Measurements from ENCODE around the gene KCNG2. TPM values are rescaled to one million over a fixed set of nuclear protein-coding genes. Genes with fewer than 3 reads are reported as not detected.

Gene KCNG2
- total RNA-seq, 2 experiments from 2014 or later: not detected

GRCh38 chr18:79815657-79816056, 17.9 kb downstream of the KCNG2 start:
- Histone ChIP-seq H3K9me3 (ENCODE audit: control insufficient read depth in 1 of 2, insufficient read depth in 1 of 2, low read length in 2 of 2) (peaks cover 0 to 7% of the 10 kb centered on the region in 2 experiments), H3K27ac (ENCODE audit: low read depth in 1 of 2, low read length in 2 of 2) (no peak overlapping the region), H3K4me3 (ENCODE audit: low read length) (no peak overlapping the region), H3K4me1 (ENCODE audit: insufficient read depth, low read length) (peaks cover 9% of the 10 kb centered on the region), H3K27me3 (ENCODE audit: control insufficient read depth in 1 of 2, insufficient read depth in 2 of 2, low read length in 2 of 2) (no peaks in the 10 kb centered on the region), H3K36me3 (ENCODE audit: insufficient read depth, low read length) (no peaks in the 10 kb centered on the region)
- POLR2A ChIA-PET: no interaction called here
- TF ChIP-seq CTCF (IDR thresholded peaks at IDR 0.05): no peak
- no peak for ATAC-seq (ENCODE audit: poor library complexity)
- CTCF ChIA-PET: no interaction called here
- DNase-seq: no peak
- Mint-ChIP-seq H3K9me3 (no peaks in the 10 kb centered on the region), H3K4me1 (ENCODE audit: low read depth) (peaks cover 7% of the 10 kb centered on the region), H3K4me3 (no peak overlapping the region), H3K36me3 (ENCODE audit: low read depth) (no peaks in the 10 kb centered on the region), H3K27ac (no peak overlapping the region), H3K27me3 (peaks cover 20% of the 10 kb centered on the region)
- intact Hi-C loops (cut with DNase I, micrococcal nuclease): no loop called here

DNA sequence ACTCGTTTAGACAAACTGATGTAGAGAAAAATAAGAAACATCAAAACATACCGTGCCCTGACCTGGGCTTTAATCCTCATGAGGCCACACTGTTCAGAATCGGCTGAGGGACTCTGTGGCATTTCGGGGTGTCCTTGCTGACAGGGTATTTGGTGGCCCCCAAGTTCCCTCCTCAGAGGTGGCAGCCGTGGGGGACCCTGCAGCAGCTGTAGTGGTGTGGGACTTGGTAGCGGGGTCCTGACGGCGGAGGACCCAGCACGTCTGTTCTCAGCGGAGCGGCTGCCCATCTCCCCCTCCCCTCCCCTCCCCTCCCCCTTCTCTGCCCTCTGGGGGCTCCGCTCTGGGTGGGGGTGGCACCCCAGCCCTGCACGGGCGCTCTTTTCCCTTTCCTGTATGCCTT, 18.4 kb downstream of the KCNG2 start:
- Histone ChIP-seq H3K4me1 (ENCODE audit: insufficient read depth, low read length) (peaks cover 9% of the 10 kb centered on the region), H3K9me3 (ENCODE audit: control insufficient read depth in 1 of 2, insufficient read depth in 1 of 2, low read length in 2 of 2) (peaks cover 0 to 7% of the 10 kb centered on the region in 2 experiments), H3K27me3 (ENCODE audit: control insufficient read depth in 1 of 2, insufficient read depth in 2 of 2, low read length in 2 of 2) (no peaks in the 10 kb centered on the region), H3K27ac (ENCODE audit: low read depth in 1 of 2, low read length in 2 of 2) (no peak overlapping the region), H3K36me3 (ENCODE audit: insufficient read depth, low read length) (no peaks in the 10 kb centered on the region), H3K4me3 (ENCODE audit: low read length) (no peak overlapping the region)
- POLR2A ChIA-PET: no interaction called here
- Mint-ChIP-seq H3K4me3 (no peak overlapping the region), H3K36me3 (ENCODE audit: low read depth) (no peaks in the 10 kb centered on the region), H3K27ac (no peak overlapping the region), H3K27me3 (peaks cover 18% of the 10 kb centered on the region), H3K4me1 (ENCODE audit: low read depth) (peaks cover 7% of the 10 kb centered on the region), H3K9me3 (no peaks in the 10 kb centered on the region)
- ATAC-seq (ENCODE audit: poor library complexity) (no peak), DNase-seq (no peak)
- intact Hi-C loops (cut with DNase I, micrococcal nuclease): no loop called here
- no peak for TF ChIP-seq CTCF (IDR thresholded peaks at IDR 0.05)
- CTCF ChIA-PET: no interaction called here

DNA sequence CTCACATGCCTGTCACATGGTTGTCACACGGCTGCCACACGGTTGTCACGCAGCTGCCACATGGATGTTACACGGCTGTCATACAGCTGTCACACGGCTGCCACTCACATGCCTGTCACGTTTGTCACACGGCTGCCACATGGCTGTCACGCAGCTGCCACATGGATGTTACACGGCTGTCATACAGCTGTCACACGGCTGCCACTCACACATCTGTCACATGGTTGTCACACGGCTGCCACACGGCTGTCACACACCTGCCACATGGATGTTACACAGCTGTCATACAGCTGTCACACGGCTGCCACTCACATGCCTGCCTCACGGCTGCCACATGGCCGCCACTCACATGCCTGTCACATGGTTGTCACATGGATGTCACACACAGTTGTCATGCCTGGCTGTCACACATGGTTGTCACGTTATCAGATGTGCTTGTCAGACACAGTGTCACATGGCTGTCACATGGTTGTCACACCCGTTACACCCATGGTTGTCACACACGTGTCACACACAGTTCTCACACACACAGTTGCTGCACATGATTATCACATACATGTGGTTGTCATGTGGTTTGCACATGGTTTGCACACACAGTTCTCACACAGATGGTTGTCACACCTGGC, 19.4 kb downstream of the KCNG2 start:
- CTCF ChIA-PET: no interaction called here
- H3K4me3 Mint-ChIP-seq: no peak overlapping the region
- no peaks in the 10 kb centered on the region for H3K27me3 ChIP-seq (ENCODE audit: control insufficient read depth in 1 of 2, insufficient read depth in 2 of 2, low read length in 2 of 2)
- H3K27ac Mint-ChIP-seq: no peak overlapping the region
- POLR2A ChIA-PET: no interaction called here
- no peak for TF ChIP-seq CTCF (IDR thresholded peaks at IDR 0.05)
- no peak overlapping the region for H3K4me3 ChIP-seq (ENCODE audit: low read length)
- intact Hi-C loops (cut with DNase I, micrococcal nuclease): no loop called here
- no peaks in the 10 kb centered on the region for H3K36me3 Mint-ChIP-seq (ENCODE audit: low read depth)
- peaks cover 7% of the 10 kb centered on the region for H3K4me1 Mint-ChIP-seq (ENCODE audit: low read depth)
- peaks cover 9% of the 10 kb centered on the region for H3K4me1 ChIP-seq (ENCODE audit: insufficient read depth, low read length)
- ATAC-seq (ENCODE audit: poor library complexity): no peak
- no peaks in the 10 kb centered on the region for H3K36me3 ChIP-seq (ENCODE audit: insufficient read depth, low read length)
- peaks cover 12% of the 10 kb centered on the region for H3K27me3 Mint-ChIP-seq
- H3K27ac ChIP-seq (ENCODE audit: low read depth in 1 of 2, low read length in 2 of 2): no peak overlapping the region
- peaks cover 0 to 7% of the 10 kb centered on the region in 2 experiments for H3K9me3 ChIP-seq (ENCODE audit: control insufficient read depth in 1 of 2, insufficient read depth in 1 of 2, low read length in 2 of 2)
- H3K9me3 Mint-ChIP-seq: no peaks in the 10 kb centered on the region
- no peak for DNase-seq

Data from CD4-positive, alpha-beta T cell (primary cell).